ENCODE results near the gene ZNF431. TPM values are rescaled to one million over a fixed set of nuclear protein-coding genes. Genes with fewer than 3 reads are reported as not detected.
"Not testable (repeated sequence)": the region's sequence is repeated elsewhere in the genome, so short reads cannot be mapped to it uniquely, and the experiment has no call there.

ZNF431 gene
- total RNA-seq, 4 donors from 2014 or later = 6.5 to 12.5 (median 9.9) TPM

DNA sequence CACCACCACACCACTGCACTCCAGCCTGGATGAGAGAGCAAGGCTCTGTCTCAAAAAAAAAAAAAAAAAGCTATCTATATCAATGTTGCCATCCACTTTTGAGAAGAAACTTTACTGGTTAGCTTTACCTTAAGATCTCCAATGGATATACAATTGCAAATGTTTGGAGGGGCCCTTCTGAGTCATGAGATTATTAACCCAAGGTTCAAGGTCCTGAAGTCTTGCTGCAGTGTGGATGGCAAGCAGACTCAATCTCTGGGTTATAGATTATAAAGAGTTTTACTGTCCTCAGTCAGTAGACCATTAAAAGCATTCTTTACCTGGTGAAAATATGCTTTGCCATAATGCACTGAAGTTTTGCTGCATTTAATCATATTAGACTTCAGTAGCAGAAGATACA, 3.7 kb upstream of the ZNF431 start:
- H3K27ac ChIP-seq = no peak overlapping the region
- no peak for ATAC-seq
- H3K36me3 ChIP-seq = no peaks in the 10 kb centered on the region
- no peaks in the 10 kb centered on the region for H3K27me3 ChIP-seq
- H3K9me3 ChIP-seq = no peaks in the 10 kb centered on the region
- TF ChIP-seq, protein P1, sequence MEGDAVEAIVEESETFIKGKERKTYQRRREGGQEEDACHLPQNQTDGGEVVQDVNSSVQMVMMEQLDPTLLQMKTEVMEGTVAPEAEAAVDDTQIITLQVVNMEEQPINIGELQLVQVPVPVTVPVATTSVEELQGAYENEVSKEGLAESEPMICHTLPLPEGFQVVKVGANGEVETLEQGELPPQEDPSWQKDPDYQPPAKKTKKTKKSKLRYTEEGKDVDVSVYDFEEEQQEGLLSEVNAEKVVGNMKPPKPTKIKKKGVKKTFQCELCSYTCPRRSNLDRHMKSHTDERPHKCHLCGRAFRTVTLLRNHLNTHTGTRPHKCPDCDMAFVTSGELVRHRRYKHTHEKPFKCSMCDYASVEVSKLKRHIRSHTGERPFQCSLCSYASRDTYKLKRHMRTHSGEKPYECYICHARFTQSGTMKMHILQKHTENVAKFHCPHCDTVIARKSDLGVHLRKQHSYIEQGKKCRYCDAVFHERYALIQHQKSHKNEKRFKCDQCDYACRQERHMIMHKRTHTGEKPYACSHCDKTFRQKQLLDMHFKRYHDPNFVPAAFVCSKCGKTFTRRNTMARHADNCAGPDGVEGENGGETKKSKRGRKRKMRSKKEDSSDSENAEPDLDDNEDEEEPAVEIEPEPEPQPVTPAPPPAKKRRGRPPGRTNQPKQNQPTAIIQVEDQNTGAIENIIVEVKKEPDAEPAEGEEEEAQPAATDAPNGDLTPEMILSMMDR (IDR thresholded peaks at IDR 0.05) = no peak
- no peak for TF ChIP-seq POLR2A (IDR thresholded peaks at IDR 0.05)
- TF ChIP-seq POLR2AphosphoS5 (IDR thresholded peaks at IDR 0.05) = no peak
- no peak for TF ChIP-seq EP300 (IDR thresholded peaks at IDR 0.05)
- H3K4me3 ChIP-seq = no peak overlapping the region
- H3K4me1 ChIP-seq = peaks cover 0 to 9% (median 0%) of the 10 kb centered on the region in 3 donors

DNA sequence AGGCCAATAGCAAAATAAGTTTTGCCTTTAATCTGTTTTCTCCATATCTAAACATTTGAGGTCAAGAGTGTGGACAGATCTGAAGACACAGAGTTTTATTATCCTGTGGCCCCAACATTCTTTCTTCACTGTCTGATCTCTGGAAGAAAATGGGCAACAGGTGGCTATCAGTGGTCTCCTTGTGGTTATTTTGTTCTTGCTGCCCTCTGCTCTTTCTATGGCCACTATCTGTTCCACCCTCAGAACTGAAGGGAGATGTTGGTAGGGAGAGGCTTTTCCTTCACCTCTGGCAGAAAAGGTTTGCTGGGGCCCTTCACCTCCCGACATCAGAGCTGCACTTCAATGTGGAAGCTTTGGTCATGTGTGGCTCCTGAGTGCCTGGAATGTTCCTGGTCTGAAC, 834 bp upstream of the ZNF431 start:
- 100% methylated on average over 1 of the region's 1 CpG; no CpG with 5 or more reads in 1 of the 2 donors for WGBS, 2 donors (ENCODE audit: low coverage in 1 of 2)
- not testable (repeated sequence) for H3K4me3 ChIP-seq, H3K27ac ChIP-seq, ATAC-seq, H3K27me3 ChIP-seq, H3K9me3 ChIP-seq
- peaks cover 0 to 23% of the 10 kb centered on the region in 2 donors for H3K36me3 ChIP-seq
- peaks cover 0 to 10% (median 0%) of the 10 kb centered on the region in 3 donors for H3K4me1 ChIP-seq

- Histone ChIP-seq H3K4me1 (peaks cover 0 to 12% (median 0%) of the 10 kb centered on the region in 3 donors), H3K9me3 (no peaks in the 10 kb centered on the region), H3K27me3 (no peaks in the 10 kb centered on the region), H3K4me3 (no peak overlapping the region), H3K27ac (no peak overlapping the region), H3K36me3 (peaks cover 0 to 38% of the 10 kb centered on the region in 2 donors)
- ATAC-seq = no peak
- TF ChIP-seq POLR2A (IDR thresholded peaks at IDR 0.05) (no peak), POLR2AphosphoS5 (IDR thresholded peaks at IDR 0.05) (no peak), EP300 (IDR thresholded peaks at IDR 0.05) (no peak)
- TF ChIP-seq, protein P1 (IDR thresholded peaks at IDR 0.05) = no peak
- WGBS, 2 donors (ENCODE audit: low coverage in 1 of 2) = 71 to 95% methylated on average over 1 to 2 of the region's 5 CpGs
Observed at GRCh38 chr19:21143428-21143827, 1.6 kb downstream of the ZNF431 start.

- no peaks in the 10 kb centered on the region for H3K9me3 ChIP-seq
- no peaks in the 10 kb centered on the region for H3K27me3 ChIP-seq
- H3K4me3 ChIP-seq = no peak overlapping the region
- 100% methylated on average over 1 of the region's 1 CpG for WGBS, 2 donors (ENCODE audit: low coverage in 1 of 2)
- no peak for ATAC-seq
- H3K36me3 ChIP-seq = peaks cover 0 to 38% of the 10 kb centered on the region in 2 donors
- TF ChIP-seq POLR2A (IDR thresholded peaks at IDR 0.05) = no peak
- no peak for TF ChIP-seq POLR2AphosphoS5 (IDR thresholded peaks at IDR 0.05)
- TF ChIP-seq, protein P1 (IDR thresholded peaks at IDR 0.05) = no peak
- TF ChIP-seq EP300 (IDR thresholded peaks at IDR 0.05) = no peak
- no peak overlapping the region for H3K27ac ChIP-seq
- H3K4me1 ChIP-seq = peaks cover 0 to 16% (median 0%) of the 10 kb centered on the region in 3 donors
Observed at GRCh38 chr19:21143854-21144253, 2.0 kb downstream of the ZNF431 start.

DNA sequence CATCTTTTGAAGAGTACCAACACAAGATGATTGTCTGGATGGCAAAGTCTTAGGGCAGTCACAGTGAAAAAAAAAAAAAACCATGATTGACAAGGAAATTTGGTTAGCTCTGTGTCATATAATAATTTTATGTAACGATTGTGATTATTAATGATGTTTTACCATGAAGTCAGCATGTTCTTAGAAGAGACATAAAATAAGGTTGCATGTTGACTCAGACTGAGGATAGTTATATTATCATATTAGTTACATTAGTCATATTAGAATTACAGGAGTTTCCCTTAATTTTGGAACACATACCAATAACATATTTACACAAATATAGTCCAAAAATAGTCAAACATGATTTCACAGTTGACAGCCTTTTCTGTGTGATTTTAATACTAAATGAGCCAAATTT, 5.7 kb downstream of the ZNF431 start:
- Histone ChIP-seq H3K4me1 (peaks cover 0 to 18% (median 0%) of the 10 kb centered on the region in 3 donors), H3K9me3 (no peaks in the 10 kb centered on the region), H3K36me3 (peaks cover 0 to 67% of the 10 kb centered on the region in 2 donors), H3K27me3 (no peaks in the 10 kb centered on the region), H3K4me3 (no peak overlapping the region), H3K27ac (no peak overlapping the region)
- WGBS, 2 donors (ENCODE audit: low coverage in 1 of 2) = 76 to 82% methylated on average over 1 of the region's 1 CpG
- TF ChIP-seq POLR2AphosphoS5 (IDR thresholded peaks at IDR 0.05) = no peak
- TF ChIP-seq, protein P1 (IDR thresholded peaks at IDR 0.05) = no peak
- ATAC-seq = no peak

Data from gastroesophageal sphincter (tissue), 4 donors.